Central memory CD4-positive, alpha-beta T cell (primary cell): ENCODE measurements around the gene CRX.
"Not testable (repeated sequence)": the region's sequence is repeated elsewhere in the genome, so short reads cannot be mapped to it uniquely, and the experiment has no call there.

Experiments used
- DNase-seq: peaks from one replicate; pipeline ENCODE4 v3.0.0; 2022

CRX gene

GRCh38 chr19:47861630-47862029 lies 39.9 kb downstream of the CRX start:
- DNase-seq: no peak

GRCh38 chr19:47863514-47863936 lies 41.8 kb downstream of the CRX start:
- DNase-seq: peak; percentile 54

- no peak for DNase-seq
Observed at GRCh38 chr19:47865166-47865565, 43.4 kb downstream of the CRX start.

DNA sequence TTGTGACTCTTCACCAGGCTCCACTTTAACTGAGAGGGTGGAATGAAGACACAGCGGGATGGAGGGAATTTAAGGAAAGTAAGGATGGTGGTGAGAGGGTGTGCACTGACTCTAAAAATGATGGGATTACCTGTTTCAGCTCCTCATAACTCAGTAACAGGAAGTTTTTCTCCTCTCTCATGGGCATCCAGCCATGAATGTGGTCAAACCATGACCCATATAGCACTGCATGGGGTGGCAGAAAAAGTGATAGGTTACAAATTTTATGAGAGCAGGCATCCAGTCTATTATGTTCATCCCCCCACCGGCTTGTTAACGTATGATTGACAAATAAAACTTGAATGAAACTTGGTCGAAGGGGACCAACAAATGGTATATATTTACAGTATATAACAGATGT lies 57.2 kb downstream of the CRX start:
- no peak for DNase-seq

DNA sequence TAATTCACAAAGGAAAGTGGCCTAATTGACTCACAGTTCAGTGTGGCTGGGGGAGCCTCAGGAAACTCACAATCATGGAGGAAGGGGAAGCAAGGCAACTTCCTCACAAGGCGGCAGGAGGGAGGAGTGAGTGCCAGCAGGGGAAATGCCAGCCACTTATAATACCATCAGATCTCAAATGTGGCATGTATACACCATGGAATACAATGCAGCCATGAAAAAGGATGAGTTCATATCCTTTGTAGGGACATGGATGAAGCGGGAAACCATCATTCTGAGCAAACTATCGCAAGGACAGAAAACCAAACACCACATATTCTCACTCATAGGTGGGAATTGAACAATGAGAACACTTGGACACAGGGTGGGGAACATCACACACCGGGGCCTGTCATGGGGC lies 57.6 kb downstream of the CRX start:
- not testable (repeated sequence) for DNase-seq

DNA sequence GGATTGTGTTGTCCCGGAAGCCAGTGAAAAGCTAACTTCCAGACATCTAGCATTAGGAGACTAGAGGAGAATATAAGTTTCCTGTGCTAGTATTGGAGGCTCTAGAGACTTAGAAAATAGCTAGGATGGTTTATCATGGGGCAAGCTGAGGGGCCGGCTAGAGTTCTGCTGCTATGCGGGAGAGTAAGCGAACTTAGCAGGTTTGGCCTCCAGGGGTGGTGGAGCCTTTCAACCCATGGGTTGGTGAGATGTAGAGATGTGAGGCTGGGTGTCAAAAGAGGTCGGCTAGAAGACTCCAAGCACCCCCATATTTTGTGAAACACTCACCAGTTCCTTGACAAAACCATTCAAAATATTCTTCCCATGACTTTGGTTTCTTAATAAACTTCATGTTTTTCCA lies 60.0 kb downstream of the CRX start:
- no peak for DNase-seq

DNA sequence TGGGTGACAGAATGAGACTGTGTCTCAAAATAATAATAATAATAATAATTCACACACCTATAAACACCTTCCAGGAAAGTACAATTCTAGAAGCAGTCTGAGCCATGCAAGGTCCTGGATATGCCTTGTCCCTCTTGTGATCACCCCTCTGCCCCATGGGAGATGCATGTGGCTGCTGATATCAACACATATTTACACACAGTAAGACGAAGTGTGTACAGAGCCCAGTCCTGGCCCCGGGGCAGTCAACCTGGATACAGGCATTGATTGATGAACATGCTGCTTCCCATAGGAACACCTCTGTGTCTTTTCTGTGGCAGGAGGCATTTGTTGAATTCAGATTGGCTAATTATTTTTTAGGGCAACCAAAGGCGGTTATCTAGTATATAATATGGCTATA lies 61.2 kb downstream of the CRX start:
- DNase-seq: no peak

- no peak for DNase-seq
Observed at GRCh38 chr19:47885067-47885463, 63.3 kb downstream of the CRX start.

DNA sequence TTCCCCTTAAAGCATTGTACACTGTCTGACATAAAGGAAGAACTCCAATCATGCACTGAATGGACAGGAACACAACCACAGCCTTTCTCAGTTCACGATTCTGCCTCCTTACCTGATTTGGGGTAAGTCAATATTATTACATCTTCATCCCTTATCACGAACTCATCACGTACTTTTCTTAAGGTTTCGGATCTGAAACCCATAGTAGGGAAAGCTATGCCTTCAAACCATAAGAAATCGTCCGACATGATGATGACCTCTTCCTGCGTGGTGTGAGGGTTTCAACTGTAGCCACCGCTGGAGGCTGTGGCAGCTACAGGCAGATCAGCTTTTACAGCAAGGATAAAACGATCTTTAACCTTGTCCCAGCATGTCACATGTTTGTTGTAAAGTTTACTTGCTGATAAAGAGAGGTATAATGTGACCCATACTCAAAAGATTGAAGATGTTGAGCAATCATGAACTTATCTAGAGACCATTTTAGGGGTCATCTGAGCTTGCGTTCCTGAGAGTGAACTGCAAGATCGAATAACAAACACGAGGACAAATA lies 64.3 kb downstream of the CRX start, which contains the start of gene SULT2A1:
SULT2A1 (minus strand) TSS at position 306 of the 550 bp plus-strand sequence; CDS start at position 248, 58 bp downstream.
- DNase-seq: no peak

DNA sequence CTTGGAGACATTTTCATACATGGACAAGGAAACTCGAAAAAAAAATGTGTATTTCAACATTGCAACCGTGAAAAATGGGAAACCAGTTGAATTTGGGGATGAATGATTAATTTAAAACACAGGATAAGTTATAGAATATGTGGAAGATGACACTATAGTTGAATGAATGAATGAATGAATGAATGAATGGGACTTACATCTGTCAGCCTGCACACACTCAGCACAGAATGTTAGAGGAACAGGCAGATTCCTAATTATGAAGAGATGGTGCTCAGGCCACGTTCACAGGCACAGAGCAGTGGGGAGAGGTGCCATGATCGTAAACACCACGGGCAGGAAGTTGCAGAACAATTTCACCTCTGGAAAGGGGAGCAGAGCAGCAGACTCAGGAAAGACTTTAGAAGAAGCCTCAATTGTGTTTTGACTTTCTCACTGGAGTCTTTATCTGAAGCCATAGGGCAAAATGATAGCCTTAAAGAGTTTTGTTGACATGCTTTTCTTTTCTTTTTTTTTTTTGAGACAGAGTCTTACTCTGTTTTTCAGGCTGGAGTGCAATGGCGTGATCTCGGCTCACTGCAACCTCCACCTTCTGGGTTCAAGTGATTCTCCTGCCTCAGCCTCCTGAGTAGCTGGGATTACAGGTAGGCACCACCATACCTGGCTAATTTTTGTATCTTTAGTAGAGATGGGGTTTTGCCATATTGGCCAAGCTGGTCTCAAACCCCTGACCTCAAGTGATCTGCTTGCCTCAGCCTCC lies 69.3 kb downstream of the CRX start:
- no peak for DNase-seq

DNA sequence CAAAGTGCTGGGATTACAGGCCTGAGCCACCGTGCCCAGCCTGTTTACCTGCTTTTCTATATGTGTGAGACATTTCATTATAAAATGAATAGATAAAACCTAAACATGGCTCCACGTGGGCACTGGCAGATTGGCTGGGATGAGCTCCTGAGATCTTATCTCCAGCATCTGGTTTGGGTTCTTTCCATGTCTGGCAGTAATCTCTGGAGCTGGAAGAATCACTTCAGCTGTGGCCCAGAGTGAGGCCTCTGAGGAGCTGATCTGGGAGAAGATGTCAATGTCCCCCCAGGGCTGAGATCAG lies 69.8 kb downstream of the CRX start:
- no peak for DNase-seq

- no peak for DNase-seq
Observed at GRCh38 chr19:47891923-47892666, 70.4 kb downstream of the CRX start.
